Stimulated activated CD4-positive, alpha-beta T cell treated with anti-CD3 and anti-CD28 coated beads, Interleukin-4, amount 100 ng/mL, for 24 hours (primary cell): Measurements from ENCODE around the gene SLC38A10.
"Not testable (repeated sequence)": the region's sequence is repeated elsewhere in the genome, so short reads cannot be mapped to it uniquely, and the experiment has no call there.

ENCODE experiments used
- DNase-seq: peaks from one replicate; pipeline ENCODE4 v3.0.0-alpha.2; 2020

The SLC38A10 gene

DNA sequence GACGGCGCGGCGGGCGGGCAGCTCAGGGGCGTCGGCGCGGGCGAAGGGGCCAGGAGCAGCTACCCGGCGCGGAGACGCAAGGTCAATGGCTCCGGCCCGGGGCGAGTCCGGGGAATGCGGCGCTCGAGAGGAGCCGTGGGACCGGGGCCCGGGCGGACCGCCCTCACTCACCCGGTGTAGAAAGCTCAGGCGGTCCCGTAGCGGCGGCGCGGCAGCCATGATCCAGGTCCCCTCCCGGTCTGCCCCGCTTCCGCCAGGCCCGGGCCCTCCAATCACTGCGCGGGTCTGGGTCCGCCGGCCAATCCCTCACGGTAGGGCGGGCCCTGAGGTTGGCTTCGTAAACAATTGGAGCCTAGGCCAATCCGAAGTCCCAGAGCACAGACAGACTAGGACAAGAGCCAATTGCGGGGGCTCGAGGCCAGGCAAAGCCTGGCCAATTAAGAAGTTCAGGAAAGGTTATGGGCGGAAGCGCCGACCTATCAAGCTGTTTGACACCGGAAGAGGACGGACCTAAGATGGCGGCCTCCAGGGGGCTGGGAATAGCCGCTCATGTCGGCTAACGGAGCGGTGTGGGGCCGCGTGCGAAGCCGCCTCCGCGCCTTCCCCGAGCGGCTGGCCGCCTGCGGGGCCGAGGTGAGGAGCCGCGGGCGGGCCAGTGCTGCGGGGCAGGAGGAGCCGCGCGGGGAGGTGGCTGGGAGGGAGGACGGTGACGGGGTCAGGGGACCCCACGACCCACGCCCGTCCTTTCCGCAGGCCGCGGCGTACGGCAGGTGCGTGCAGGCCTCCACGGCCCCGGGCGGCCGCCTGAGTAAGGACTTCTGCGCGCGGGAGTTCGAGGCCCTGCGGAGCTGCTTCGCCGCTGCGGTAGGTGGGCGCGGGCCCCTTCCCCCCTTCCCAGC is 56.0 kb downstream of the SLC38A10 start, which contains the start of the genes NDUFAF8 and TEPSIN:
NDUFAF8 (plus strand) TSS at position 504 of the 899 bp plus-strand sequence; CDS start at position 550, 46 bp downstream.
TEPSIN (minus strand) TSS at position 241 of the 899 bp plus-strand sequence; CDS start at position 219, 22 bp downstream.
- peak; percentile 96 for DNase-seq

DNA sequence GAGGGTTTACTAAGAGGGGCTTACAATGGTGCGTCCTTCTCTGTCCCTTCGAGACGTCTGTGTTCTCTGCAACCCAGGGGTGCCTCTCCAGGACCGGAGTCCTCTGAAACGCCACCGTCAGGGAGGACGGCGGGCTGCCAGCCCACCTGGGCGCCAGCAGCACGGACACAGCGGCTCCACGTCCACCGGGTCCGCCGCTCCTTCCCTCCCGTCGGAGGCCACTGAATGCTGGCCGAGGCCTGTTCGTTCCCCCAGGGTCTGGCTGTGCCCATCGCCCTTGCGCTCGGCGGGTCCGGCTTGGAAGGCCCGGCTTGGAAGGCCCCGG is 56.7 kb downstream of the SLC38A10 start:
- no peak for DNase-seq

DNA sequence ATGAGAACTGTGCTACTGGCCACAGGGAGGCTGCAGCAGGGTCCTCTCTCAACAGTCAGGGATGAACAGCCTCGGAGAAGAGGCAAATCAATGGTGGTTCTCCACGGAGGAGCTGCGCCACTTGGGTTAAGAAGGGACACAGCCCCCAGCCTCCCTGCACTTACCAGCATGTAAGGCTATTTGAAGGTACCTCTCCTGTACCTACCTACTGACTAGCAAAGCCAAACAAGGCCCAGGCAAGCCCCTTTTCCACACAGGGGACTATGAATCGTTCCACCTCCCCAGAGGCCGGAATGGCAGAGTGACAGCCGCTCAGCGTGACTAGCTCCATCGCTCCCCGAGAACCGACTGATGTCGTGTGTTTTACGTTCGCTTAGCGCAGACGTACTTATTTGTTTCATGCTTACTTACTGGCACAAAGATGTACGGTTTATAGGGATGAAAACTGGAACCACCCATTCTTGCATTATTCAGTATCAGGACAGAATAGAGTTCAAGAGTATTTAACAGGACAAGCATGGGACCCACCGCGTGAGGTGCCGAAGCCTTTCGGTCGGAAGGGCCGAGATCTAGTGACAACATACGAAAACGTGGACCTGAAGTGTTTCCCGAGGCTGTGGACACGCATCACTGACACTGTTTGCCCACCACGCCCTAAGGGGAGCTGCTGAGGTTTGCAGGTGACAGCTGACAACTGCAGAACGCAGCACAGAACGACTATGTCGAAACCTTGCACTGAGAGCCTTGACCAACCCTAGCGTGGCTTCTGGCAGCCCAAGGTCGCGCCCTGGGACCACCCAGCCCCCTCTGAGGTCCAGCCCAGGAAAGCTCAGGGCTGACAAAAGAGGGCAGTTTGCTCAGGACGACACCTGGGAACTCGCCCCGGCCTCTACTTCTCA is 57.3 kb downstream of the SLC38A10 start:
- no peak for DNase-seq

DNA sequence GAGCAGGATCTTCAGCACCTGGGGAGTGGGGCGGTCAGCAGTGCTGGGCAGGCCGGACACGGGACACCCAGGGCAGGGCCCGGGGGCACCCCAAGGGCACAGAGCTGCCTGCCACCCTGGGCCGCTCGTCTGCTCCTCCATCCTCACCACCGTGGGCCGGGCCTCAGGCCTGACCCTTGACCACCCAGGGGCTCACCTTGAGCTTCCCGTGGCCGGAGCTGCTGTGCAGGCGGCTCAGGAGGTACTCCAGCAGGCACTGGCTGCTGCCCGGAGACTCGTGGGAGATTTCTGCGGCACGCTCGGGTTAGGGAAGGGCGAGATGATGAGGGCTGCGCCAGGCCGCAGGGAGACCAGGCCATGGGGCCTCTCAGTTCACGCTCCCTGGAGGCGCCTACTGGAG is 58.3 kb downstream of the SLC38A10 start:
- no peak for DNase-seq

DNA sequence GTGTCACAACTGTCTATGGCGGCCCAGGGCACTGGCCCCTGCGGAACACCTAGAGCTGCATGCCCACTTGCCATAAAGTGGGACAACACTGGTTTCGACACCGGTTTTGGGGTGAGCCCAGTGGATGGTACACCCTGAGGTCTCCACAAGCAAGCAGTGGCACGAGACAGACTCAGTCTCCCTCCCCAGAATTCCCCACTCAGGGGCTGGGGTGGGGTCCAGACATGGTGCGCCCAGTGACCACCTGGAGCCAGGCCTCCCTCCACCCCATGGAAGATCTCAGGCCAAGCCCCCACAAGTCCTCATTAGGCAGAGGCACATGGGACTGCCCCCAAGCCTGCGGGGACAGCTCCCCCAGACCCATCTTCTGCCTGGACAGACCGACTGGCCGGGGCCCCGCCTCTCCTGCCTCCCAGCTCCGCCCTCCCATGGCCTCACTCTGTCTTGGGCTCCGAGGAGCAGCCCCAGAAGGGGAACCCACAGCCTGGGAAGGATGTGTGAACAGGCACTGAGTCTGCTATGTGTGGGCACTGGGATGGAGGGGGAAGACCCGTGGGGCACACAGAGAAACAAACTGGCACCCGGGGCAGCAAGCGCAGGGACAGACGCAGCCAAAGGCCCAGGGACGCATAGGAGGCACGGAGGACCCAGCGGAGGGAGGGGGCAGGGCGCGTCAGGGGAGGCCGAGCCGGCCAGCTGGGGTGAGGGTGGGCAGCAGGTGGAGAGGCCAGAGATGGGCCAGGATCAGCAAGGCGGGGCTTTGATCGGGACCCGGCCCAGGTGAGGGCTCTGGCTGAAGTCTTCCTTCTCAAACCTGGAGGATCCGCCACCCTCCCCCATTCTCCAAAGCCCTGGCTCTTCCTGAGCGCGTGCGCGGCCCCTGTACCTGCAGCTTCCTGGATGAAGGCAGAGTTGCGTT is 59.0 kb downstream of the SLC38A10 start:
- DNase-seq: no peak

DNA sequence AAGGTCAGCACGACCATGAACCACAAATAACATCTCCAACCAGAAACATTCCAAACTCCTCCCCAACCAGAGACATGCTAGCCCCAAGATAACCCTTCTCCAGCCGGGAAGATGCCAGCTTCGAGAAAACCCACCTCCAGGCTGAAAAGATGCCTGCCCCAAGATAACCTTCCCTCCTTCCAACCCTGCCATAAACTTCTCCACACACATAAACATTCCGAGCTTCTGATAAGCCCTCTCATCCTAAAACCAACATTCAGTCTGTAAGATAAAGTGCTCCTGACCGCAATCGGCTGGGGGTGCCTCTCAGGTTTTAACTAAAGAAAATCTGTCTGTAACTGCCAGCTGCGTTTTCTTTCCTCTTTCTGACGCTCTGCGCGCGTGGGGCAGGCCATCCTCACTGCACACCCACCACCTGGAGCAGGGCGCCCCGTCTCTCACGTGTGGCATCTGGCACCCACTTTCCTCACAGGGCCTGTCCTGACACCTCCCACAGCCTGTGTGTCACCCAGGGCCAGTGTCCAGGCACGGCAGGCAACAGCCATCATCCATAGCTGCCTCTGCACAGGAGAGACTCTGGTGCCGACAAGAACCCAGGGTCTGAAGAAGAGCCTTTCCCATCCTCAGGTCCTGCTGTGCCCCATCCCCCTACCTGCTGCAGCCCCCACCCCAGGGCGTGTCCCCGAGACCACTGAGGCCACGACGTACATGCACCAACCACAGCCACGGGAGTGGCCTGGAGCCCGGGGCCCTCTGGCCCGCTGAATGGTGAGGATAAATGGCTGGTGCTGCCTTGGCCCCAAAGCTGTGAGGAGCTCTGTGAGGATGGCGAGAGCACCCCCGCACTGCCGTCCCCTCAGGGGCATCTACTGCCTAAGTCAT is 59.9 kb downstream of the SLC38A10 start:
- DNase-seq: no peak

DNA sequence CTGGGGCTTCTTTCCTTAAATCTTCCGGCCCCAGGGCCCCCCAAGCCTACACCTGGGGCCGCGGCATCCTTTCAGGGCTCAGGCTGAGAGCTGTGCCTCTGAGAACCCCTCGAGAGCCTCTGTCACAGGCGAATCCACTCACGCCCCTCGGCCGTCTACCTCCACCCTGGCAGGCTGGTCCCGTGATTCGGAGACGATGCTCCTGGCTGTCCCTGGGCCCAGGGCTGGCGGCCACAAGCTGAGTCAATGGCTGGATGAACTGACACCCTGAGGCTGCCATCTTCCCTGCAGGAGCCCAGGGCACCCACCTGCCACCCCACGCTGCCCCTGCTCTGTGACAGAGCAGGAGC is 60.6 kb downstream of the SLC38A10 start:
- DNase-seq: no peak

DNA sequence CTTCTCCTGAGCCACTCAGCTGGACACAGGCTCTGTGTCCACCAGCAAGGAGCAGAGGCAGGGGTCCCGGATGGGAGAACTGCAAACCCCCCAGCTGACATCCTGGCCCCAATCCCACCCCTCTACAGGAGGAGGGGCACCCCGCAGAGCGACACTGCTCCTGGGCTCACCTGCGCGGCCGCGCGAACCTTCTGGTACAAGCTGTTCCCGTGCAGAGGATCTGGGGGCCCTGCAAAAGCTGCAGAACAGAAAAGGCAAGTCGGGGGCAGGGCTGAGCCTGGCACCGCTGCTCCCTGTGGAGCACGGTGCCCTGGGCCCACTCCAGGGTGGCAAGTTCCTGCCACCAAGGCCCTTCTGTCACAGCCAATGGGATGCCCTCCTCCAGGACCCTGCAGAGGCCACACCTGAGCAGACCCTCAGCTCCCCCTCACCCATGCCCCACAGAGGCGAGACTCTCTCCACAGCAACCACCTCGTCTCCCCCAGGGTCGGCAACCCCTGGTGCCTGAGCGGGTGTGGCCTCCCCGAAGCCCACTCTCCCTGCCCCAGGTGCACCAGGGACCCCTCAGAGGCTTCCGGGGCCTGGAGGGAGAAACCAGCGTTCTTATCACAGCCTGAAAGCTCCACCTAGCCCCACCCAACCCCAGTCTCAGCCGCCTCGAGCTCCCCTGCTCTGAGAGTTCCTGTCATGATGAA is 61.1 kb downstream of the SLC38A10 start:
- no peak for DNase-seq

DNA sequence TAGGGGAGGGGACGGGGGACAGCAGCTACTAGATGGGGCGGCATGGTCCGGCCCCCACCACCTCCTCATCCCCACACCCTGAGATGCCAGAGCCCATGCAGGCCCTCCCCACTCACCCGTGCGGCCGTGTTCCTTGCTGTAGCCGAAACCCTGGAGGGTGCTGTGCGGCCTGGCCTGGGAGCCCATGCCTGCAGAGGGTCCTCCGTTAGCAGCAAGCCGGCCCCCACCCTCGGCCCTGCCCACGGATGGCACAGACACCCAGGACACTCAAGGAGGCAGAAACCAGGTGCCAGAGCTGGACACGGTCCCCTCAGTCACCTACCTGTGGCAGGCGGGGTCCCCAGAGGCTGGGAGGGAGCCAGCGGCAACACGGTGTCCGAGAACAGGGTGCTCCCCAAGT is 61.8 kb downstream of the SLC38A10 start:
- no peak for DNase-seq

DNA sequence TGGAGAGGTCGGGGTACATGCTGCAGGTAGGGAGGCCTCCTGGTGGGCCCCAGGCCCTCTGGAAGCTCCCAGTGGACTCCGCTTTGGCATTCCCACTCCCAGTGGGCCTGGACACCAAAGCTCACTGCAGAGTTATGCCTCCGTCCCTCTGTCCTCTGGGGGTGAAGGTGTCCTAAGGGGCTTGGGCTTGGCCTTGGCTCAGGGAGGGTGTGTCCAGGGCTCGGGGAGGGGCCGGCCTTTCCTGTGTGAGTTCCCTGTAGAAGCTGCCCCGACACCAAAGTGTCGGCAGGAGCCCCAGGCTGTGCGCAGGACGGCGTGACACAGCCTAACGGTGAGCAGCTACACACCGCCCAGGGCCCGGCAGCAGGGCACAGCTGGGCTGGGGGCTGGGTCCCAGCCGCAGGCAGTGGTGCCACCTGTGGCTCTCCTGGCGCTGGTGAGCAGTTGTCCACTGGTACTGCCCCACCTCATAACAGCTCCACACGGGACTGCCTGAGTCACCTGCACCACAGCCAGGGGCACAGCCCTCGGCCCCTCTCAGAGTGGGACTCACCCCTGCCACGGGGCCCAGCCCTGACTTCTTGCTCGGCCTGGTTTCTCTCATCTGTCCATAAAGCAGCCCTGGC is 62.4 kb downstream of the SLC38A10 start:
- no peak for DNase-seq

DNA sequence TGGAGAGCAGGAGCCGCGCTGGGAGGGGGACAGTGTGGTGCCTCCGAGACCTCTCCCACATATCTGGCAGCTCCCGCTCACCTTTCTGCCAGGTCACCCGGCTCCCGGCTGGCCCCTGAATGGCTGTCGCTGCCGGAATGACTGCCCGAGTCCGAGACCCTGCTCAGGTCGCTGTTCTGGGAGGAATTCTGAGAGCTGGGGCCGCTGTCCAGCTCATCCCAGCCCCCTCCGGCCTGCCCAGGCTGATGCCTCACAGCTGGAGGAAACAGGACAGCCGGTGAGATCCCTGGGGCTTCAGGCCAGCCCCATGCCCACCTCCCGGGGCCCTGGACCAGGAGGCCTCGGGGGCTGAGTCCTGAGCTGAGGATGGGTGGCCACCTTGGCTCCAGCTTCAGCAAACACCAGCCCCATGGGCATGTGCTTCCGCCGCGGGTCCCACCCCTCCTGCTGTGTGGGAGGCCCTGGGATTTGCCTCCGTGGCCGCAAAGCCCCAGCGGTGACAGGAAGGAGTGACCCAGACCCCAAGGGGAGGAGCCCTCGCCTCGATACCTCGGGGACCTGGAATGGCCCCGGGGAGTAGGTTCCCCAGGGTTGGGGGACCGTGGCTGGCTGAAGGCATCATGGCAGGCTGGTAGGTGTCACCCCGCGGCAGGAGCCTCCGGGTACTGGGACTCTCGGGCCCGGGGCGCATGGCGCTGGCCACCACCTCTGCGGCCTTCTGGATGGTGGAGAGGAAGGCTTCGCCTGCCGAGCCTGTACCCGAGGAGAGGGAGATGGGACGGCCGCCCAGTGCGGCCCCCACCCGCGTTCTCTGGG is 63.1 kb downstream of the SLC38A10 start:
- no peak for DNase-seq

DNA sequence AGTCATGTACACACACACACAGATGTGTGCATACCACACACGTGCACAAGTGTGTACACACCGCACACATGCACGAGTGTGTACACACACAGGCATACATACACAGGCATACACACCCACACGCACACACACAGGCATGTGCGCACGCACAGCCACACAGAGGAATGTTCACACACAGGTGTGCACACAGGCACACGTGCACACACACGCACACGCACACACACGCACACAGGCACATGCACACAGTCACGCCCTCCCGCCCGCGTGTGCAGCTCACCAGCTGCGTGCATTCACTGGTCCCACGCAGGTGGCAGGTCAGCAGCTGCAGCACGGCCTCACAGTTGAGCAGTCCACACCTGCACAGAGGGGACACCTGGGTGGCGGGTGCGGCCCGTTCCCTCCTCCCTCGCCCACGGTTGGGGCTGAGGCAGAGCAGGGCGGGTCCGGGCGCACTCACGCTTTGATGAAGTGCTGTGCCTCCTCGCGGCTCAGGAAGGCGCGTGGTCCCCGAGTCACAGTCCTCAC is 63.9 kb downstream of the SLC38A10 start:
- no peak for DNase-seq

DNA sequence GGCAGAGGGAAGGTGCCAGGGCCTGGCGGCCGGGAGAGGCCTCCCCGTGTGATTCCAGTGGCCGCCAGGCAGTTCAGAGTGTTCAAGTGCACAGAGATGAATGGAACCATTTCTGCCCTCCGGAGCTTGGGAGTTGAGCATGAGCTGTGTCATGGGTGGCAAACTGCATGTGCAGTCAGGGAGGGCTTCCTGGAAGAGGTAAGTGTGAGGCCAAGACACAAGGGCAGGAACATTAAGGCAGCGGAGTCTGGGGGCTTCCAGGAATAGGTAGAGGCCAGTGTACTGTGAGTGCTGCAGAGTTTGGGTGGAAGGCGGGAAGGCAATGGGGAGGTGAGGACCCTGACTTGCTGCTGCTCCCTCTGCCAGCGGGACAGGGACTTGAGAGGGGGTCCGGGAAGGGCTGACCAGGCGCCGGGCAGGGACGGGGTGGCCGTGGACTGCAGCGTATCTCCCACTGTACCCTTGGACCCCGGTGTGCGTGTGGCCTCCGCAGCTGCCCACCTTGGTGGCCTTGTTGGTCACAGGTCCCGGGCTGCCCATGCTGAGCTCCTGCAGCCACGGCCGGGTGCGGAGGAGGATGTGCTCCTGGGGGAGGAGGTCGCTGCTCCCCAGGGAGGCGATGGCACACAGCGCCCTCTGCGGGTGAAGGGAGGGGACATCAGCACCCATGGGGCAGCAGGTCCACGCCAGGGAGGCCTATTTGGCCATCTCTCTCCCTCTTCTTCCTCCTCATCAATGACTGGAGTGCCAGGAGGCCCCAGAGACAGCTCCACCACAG is 64.9 kb downstream of the SLC38A10 start:
- DNase-seq: no peak

DNA sequence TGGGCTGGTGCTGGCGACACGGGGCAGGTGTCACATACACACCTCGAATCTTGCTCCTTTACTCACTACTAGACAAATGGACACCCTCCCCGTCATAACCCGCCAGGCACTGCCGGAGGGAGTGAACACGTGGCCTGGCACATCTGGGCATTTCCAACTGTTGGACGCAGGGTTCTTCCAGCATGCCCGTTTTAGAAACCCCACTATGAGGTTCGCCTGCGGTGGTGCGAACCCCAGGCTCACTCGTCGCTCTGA is 65.5 kb downstream of the SLC38A10 start:
- no peak for DNase-seq

DNA sequence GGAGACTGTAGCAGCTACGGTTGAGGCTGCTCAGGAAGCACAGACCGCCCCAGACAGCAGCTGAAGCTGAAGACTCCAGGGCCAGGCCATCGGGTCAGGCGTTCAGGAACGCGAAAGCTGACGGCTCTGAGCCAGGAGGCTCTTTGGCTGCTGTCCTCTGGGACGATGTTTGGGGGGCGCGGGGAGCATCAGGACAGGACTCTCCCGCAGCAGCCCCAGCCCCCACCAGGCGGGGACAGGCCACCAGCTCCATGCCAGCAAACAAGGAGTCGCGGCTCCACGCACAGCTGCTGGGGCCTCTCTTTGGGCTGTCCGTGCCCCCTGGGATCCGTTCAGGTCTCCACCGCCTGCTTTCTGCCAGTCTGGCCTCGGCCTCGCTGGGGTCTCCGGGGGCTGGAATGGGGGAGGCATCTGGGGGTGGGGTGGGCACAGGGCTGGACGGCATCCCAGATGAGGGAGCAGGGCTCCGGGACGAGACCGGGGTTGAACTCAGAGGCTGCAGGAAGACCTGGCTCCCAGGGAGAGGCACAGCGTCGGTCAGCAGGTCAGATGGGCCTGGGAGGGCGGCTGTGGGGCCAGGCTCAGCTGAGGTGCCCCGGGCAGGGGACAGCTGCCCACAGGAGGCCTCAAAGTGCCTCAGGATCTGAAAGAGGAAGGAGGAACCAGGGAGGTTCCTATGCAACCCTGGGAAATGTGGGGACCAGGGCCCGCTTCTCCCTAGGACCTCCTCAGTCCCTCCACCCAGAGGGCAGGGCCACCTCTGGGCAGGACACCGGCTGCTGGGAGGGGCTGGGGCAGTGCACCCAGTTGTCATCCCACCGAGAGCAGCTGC is 66.1 kb downstream of the SLC38A10 start:
- no peak for DNase-seq

DNA sequence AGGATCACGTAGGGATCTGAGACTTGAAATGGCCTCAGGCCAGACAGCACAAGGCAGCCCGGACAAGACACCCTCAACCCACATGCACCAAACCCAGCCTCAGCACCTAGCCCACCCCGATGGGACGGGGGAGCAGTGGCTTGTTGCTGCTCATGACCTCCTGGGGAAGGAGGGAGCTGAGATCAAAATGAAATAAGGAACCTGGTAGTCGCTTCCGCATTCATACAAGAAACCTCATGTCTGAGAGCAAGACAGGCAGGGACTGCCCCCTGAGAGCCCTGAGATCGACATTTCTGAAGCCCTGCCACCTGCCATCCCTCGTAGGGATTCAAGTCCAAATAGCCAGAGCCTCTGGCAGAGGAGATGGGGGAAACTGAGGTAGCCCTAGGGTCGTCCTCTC is 66.7 kb downstream of the SLC38A10 start:
- DNase-seq: no peak

DNA sequence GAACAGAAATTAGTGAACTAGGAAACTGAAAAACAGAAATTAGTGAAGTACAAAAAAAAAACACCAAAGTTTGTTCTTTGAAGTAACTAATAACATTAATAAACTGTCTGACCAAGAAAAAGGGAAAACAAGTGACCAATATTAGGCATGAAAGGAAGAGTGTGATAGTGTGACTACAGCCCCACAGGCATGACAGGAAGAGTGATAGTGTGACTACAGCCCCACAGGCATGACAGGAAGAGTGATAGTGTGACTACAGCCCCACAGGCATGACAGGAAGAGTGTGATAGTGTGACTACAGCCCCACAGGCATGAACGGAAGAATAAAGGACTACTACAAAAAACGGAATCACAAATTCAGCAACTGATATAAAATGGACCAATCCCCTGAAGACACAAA is 67.5 kb downstream of the SLC38A10 start:
- not testable (repeated sequence) for DNase-seq

DNA sequence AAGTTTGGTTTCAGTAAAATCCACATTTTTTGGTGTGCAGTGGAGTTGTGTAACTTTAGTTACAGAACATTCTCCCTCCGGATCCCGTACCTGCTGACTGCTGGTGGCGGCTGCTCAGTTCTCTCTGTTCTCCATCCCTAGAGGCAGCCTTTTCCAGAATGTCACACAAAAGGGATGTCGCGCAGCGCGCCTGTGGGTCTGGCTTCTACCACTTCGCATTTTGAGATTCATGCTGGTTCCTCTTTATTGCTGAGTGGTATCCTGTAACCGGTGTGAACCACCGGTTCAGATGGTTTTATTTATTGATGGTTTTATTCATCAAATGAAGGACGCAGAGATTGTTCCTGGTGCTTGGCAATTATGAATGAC is 71.4 kb downstream of the SLC38A10 start:
- no peak for DNase-seq
